HepG2 (cell line): Measurements from ENCODE around the gene AGAP3. TPM values are rescaled to one million over a fixed set of nuclear protein-coding genes. Genes with fewer than 3 reads are reported as not detected.

Source experiments
- ATAC-seq: fragments of 200-7000 bp; cut with Tn5 transposase; 3 replicates; pipeline ENCODE4 v1.9.1; 2020; ENCODE audit warnings: mild to moderate bottlenecking, moderate library complexity
- BruUV-seq: library from RNA; stranded (reverse); fragments of 400-500 nt; replicated peaks from 2 replicates; lab custom pipeline; 2021; lab: Mats Ljungman, UMichigan
- CTCF ChIA-PET: fragments of 300-600 bp; formaldehyde crosslinking; extraction: SDS; loops from one replicate; lab custom pipeline; 2021; ENCODE audit warnings: low total read pairs, inconsistent platforms, low intra/inter-chr PET ratio; lab: Yijun Ruan, JAX
- POLR2A ChIA-PET: fragments of 350-600 bp; sonication (Branson Sonifier 250); formaldehyde crosslinking; loops from one replicate; lab custom pipeline; 2020; ENCODE audit warnings: antibody characterized with exemption, inconsistent platforms; lab: Yijun Ruan, JAX
- DNase-seq: peaks from one replicate; pipeline ENCODE4 v3.0.0-alpha.2; 2015; ENCODE audit warnings: low spot score
- FAIRE-seq: peaks from 3 replicates; lab custom pipeline; 2011; peaks lifted over from hg19 to GRCh38; lab: Jason Lieb, UNC
- H2AFZ ChIP-seq: one replicate; pipeline ENCODE4 v1.6.1; 2011; ENCODE audit warnings: low read length, inconsistent platforms
- H3K27ac ChIP-seq: fragments of 300-600 bp; 3 replicates; pipeline ENCODE4 v1.8.0; 2011; ENCODE audit warnings: mixed run types, mild to moderate bottlenecking, mixed read lengths, low read length, inconsistent platforms; ENCODE audit not compliant: insufficient read depth; ENCODE audit errors: extremely low read length
- H3K27me3 ChIP-seq, 2 experiments: fragments of 200-600 bp in 1 of 2; 2 replicates in 1 of 2; 3 replicates in 1 of 2; pipeline versions ENCODE4 v1.6.0 to v1.8.0; 2011; ENCODE audit warnings: low read length in 2 of 2, mild to moderate bottlenecking in 2 of 2, moderate library complexity in 2 of 2, inconsistent platforms in 1 of 2; ENCODE audit not compliant: insufficient read depth in 2 of 2, control insufficient read depth in 1 of 2
- H3K36me3 ChIP-seq, 2 experiments: fragments of 200-600 bp in 1 of 2; replicated peaks in 1 of 2; 2 replicates in 1 of 2; 3 replicates in 1 of 2; pipeline versions ENCODE4 v1.5.1 to v1.8.0; 2011; ENCODE audit warnings: low read length in 2 of 2, inconsistent platforms in 1 of 2; ENCODE audit not compliant: insufficient read depth in 2 of 2, control insufficient read depth in 1 of 2
- H3K4me1 ChIP-seq: 2 replicates; pipeline ENCODE4 v1.5.1; 2012; ENCODE audit warnings: low read length, inconsistent platforms; ENCODE audit not compliant: insufficient read depth
- H3K4me2 ChIP-seq: 2 replicates; pipeline ENCODE4 v1.6.0; 2011; ENCODE audit warnings: low read depth, low read length, inconsistent platforms
- H3K4me3 ChIP-seq, 3 experiments: fragments of 200-600 bp in 1 of 3; sonication (generic), shearing (Covaris generic) in 1 of 3; replicated peaks in 1 of 3; 2 replicates each; pipeline ENCODE4 v1.5.1; 2011 to 2016; ENCODE audit warnings: low read length in 3 of 3, inconsistent platforms in 2 of 3, low read depth in 2 of 3, mild to moderate bottlenecking in 2 of 3, control low read depth in 1 of 3, mixed read lengths in 1 of 3; ENCODE audit not compliant: insufficient read depth in 1 of 3
- H3K79me2 ChIP-seq: one replicate; pipeline ENCODE4 v1.6.1; 2011; ENCODE audit warnings: low read length, inconsistent platforms; ENCODE audit not compliant: insufficient read depth
- H3K9ac ChIP-seq: 2 replicates; pipeline ENCODE4 v1.6.0; 2011; ENCODE audit warnings: mild to moderate bottlenecking, low read depth, low read length, inconsistent platforms; ENCODE audit not compliant: insufficient read depth
- H3K9me3 ChIP-seq: 2 replicates; pipeline ENCODE4 v1.5.1; 2012; ENCODE audit warnings: mild to moderate bottlenecking, low read length
- H4K20me1 ChIP-seq: 2 replicates; pipeline ENCODE4 v1.6.0; 2011; ENCODE audit warnings: inconsistent platforms, mild to moderate bottlenecking, low read length, moderate library complexity; ENCODE audit not compliant: insufficient read depth
- DRAP1 ChIP-seq: IDR thresholded peaks from 2 replicates; pipeline ENCODE4 v1.6.1; 2016; ENCODE audit warnings: missing genetic modification reagents, missing compliant biosample characterization
- EHMT2 ChIP-seq: fragments of 200-600 bp; sonication (generic); IDR thresholded peaks from 2 replicates; pipeline ENCODE4 v1.7.0; 2017; ENCODE audit warnings: antibody characterized with exemption, low read depth, low read length, borderline replicate concordance
- GTF3A ChIP-seq: sonication (generic); formaldehyde crosslinking; conservative IDR thresholded peaks from 2 replicates; pipeline ENCODE4 v1.4.0; 2020; ENCODE audit warnings: mild to moderate bottlenecking, missing genetic modification reagents
- KDM3A ChIP-seq: IDR thresholded peaks from 2 replicates; pipeline ENCODE4 v1.6.1; 2018; ENCODE audit warnings: low read depth, missing compliant biosample characterization
- STAT6 ChIP-seq: sonication (generic); formaldehyde crosslinking; IDR thresholded peaks from 2 replicates; pipeline ENCODE4 v1.4.0; 2020; ENCODE audit warnings: missing genetic modification reagents, mild to moderate bottlenecking, borderline replicate concordance
- XRCC5 ChIP-seq: fragments of 200-400 bp; formaldehyde crosslinking; optimal IDR thresholded peaks from 2 replicates; pipeline ENCODE3; 2017; ENCODE audit warnings: mild to moderate bottlenecking, low read length
- ZNF263 ChIP-seq: sonication (generic); formaldehyde crosslinking; IDR thresholded peaks from 2 replicates; pipeline ENCODE4 v1.4.0; 2020; ENCODE audit warnings: missing genetic modification reagents
- ZNF34 ChIP-seq: sonication (generic); formaldehyde crosslinking; IDR thresholded peaks from 2 replicates; pipeline ENCODE4 v1.4.0; 2020; ENCODE audit warnings: mild to moderate bottlenecking, missing genetic modification reagents, borderline replicate concordance
- ZNF770 ChIP-seq: sonication (generic); formaldehyde crosslinking; IDR thresholded peaks from 2 replicates; pipeline ENCODE4 v1.5.0; 2020; ENCODE audit warnings: mild to moderate bottlenecking, missing genetic modification reagents
- ZZZ3 ChIP-seq: sonication (generic); formaldehyde crosslinking; IDR thresholded peaks from 2 replicates; pipeline ENCODE4 v1.4.0; 2020; ENCODE audit warnings: missing genetic modification reagents, mild to moderate bottlenecking, borderline replicate concordance
- WGBS: methylation state at CpG from one replicate; pipeline ENCODE4 v1.1.6; 2017; ENCODE audit warnings: low lambda C conversion rate; 5-methylcytosine and 5-hydroxymethylcytosine counted together
- in situ Hi-C: cut with HindIII; loops from 2 replicates; pipeline ENCODE4 v1.10.0; 2017; ENCODE audit warnings: low pct_unique_long_range_greater_than_20kb; ENCODE audit not compliant: extremely low pct_ligation_motif_present
- intact Hi-C: fragments of 100-400 bp; cut with micrococcal nuclease; formaldehyde crosslinking; loops from one replicate; pipeline ENCODE4 v1.10.0; 2022; ENCODE audit not compliant: unreplicated experiment
- polyA plus RNA-seq, 8 experiments: library from polyadenylated mRNA; depleted of rRNA in 3 of 8; stranded (reverse) in 7 of 8; unstranded in 1 of 8; fragments of >200 nt; fragmentation: Illumina TruSeq in 4 of 8; extraction: Trizol in 4 of 8; gene quantifications; 2 replicates each; pipeline versions ENCODE4 v1.2.1 to v1.2.3, GENCODE V29; 2011 to 2016; ENCODE audit warnings: low read depth in 4 of 8, missing spikeins in 1 of 8, mixed read lengths in 1 of 8; ENCODE audit not compliant: insufficient read depth in 1 of 8
- total RNA-seq, 5 experiments: library from RNA; depleted of rRNA; stranded (reverse); fragments of >200 nt; fragmentation: Illumina TruSeq; extraction: Trizol; gene quantifications; 2 replicates each; pipeline ENCODE4 v1.2.3, GENCODE V29; 2016; ENCODE audit warnings: low read depth in 1 of 5
- TF ChIP-seq, protein P1 (sequence below): sonication (generic); formaldehyde crosslinking; IDR thresholded peaks from 2 replicates; pipeline ENCODE4 v1.8.1; 2023; ENCODE audit warnings: mild to moderate bottlenecking, moderate library complexity, missing genetic modification reagents

AGAP3 gene
- total and polyA plus RNA-seq, 2 of the 13 experiments (the other 11 are each of a cell fraction or from before 2014, with no cell fraction given): 31.3 to 61.4 TPM

DNA sequence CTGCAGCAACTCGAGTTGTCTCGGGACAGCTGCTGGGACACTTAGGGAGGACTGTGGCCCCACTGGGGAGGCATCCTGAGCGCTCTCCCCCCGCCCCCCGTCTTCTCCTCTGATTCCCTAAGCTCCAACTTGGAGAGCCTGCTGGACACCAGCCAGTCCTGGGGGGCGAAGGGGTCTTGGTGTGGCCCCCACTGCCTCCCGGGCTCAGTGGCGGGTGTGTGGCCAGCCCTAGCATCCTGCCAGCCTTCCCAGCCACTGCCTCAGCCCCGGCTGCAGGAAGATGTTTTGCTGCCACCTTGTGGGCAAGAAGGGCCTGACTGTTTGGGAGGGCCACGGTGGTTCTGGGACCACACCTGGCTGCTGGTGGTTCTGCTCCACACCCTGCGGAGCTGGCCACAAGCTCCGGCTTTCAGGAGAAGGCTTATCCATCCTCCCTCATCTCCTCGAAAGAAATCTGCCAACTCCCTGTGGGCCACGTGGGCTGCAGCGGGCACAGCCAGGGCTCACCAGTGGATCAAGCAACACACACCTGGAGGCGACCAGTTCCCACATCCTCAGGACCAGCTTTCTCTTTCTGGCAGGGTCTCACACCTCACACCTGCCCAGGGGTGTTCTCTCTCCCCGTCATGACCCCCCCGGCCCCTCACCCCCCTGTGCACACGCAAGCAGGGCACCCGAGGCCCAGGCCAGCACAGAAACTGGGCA is 24.8 kb downstream of the AGAP3 start (continued):
- peak; percentile 54 for TF ChIP-seq XRCC5
- no peak for TF ChIP-seq EHMT2
- TF ChIP-seq ZNF263 (CRISPR knock-in tag): peak; percentile 68
- TF ChIP-seq DRAP1 (CRISPR knock-in tag): 0 out of 2 replicates have a peak, but pooled peaks have one; percentile 17
- no peak for TF ChIP-seq ZZZ3 (CRISPR knock-in tag)
- TF ChIP-seq KDM3A (CRISPR knock-in tag): 0 out of 2 replicates have a peak, but pooled peaks have one; percentile 35

DNA sequence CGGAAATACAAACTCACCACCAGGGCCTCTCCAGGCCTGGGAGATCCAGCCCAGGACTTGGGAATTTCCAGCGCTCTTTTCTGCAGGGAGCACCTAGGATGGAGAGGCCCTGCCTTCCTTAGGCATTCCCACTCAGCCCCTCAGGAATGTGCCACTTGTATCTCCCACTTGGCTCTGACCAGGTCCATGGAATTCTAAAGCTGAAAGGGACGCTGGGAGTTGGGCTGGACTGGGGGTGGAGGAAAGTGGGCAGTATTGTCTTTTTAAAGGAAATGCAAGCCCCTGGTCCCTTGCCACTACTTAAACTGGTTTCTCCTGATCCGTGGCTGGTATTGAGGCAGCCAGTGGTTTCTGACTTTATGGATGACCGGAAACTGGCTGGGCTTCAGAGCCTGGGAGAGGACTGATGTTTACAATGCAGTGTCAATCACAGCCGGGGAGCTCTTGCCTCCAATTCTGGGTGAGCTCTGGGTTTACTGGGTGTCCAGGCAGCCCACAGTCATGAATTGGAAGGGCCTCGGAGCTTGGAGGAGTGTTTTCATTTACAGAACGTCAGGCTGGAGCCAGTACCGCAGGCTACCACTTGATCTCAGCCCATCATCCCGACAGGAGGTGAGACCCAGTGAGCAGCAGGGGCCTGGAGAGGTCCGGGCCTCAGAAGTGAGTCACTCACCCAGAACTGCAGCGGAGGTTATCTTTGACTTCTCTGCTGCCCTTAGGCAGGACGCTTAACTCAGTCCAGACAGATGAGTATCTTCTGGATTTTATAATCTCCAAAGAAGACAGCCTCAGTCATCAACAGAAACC is 27.3 kb downstream of the AGAP3 start:
- in situ Hi-C loops (no loop called here), intact Hi-C loops (no loop called here)
- Histone ChIP-seq H3K27me3 (no peaks in the 10 kb centered on the region), H3K4me2 (no peak overlapping the region), H2AFZ (no peak overlapping the region), H3K9ac (no peak overlapping the region), H3K27ac (no peak overlapping the region), H4K20me1 (peaks cover 47% of the 10 kb centered on the region), H3K9me3 (no peaks in the 10 kb centered on the region), H3K4me3 (no peak overlapping the region), H3K4me1 (peaks cover 7% of the 10 kb centered on the region), H3K79me2 (peaks cover 24% of the 10 kb centered on the region), H3K36me3 (peaks cover 8 to 42% of the 10 kb centered on the region in 2 experiments; a peak in 4 of 5 replicates)
- no peak for ATAC-seq
- ChIA-PET POLR2A (no interaction called here), CTCF (no interaction called here)
- DNase-seq: no peak
- BruUV-seq: no TSS peak
- WGBS: 90% methylated on average over 6 of the region's 13 CpGs
- no peak for FAIRE-seq
- TF ChIP-seq, protein P1, sequence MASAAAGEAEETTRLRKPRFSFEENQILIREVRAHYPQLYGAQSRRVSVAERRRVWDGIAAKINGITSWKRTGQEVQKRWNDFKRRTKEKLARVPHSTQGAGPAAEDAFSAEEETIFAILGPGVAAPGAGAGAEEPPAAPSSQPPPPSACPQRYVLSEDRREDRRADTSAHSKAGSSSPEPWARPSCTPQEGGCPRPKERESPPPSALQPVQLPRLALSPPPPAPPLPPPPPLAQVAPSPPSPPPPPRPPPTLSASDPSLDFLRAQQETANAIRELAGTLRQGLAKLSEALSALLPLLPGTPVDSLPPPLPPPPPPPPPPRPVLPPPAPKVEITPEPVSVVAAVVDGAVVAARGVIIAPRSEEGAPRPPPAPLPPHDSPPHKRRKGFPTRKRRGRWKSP (CRISPR knock-in tag): no peak
- TF ChIP-seq GTF3A: no peak
- no peak for TF ChIP-seq ZNF770
- no peak for TF ChIP-seq ZNF34 (CRISPR knock-in tag)
- no peak for TF ChIP-seq STAT6
